GM21528 (cell line): ENCODE data around the gene FXYD5.
"Not testable (repeated sequence)": the region's sequence is repeated elsewhere in the genome, so short reads cannot be mapped to it uniquely, and the experiment has no call there.

Experiments used
- ATAC-seq: cut with Tn5 transposase; IDR thresholded peaks from one replicate; pipeline ENCODE4 v1.9.1; 2021; ENCODE audit warnings: mild to moderate bottlenecking, moderate library complexity; ENCODE audit not compliant: unreplicated experiment, low FRiP score

FXYD5 gene

DNA sequence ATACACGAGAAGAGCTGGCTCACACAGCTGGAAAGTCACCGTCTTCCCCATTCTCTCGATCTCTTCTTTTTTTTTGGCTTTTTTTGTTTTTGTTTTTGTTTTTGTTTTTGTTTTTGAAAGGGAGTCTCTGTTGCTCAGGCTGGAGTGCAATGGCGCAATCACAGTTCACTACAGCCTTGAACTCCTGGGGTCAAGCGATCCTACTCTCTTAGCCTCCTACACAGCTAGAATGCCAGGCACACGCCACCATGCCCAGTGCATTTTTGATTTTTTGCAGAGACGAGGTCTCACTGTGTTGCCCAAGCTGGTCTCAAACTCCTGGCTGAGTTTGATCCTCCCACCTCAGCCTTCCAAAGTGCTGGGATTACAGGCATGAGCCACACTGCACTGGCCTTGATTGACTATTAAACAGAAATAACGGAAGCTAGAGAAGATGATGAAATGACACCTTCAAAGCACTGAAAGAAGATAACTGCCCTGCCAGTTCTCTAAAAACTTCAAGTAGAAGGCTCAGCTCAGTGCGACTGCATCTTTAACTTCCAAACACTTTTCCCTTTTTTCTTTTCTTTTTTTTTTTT is 34.9 kb upstream of the FXYD5 start:
- ATAC-seq = no peak

DNA sequence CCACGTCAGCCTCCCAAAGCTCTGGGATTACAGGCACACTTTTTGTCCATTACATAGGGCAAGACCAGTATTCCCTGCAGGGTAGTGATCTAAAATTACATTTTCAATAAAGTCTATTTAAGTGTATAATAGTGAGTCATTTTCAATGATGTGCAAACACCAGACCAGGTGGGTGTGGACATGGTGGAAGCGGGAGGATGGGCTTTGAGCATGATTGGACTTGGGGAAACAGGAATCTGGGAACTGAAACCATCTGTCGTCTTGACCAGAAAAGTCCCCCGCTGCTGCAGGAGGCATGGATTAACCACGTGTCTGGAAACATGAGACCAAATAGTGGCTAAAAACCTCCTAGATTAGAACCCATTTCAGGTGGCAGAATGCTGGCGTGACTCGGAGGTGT is 34.0 kb upstream of the FXYD5 start:
- ATAC-seq = no peak

DNA sequence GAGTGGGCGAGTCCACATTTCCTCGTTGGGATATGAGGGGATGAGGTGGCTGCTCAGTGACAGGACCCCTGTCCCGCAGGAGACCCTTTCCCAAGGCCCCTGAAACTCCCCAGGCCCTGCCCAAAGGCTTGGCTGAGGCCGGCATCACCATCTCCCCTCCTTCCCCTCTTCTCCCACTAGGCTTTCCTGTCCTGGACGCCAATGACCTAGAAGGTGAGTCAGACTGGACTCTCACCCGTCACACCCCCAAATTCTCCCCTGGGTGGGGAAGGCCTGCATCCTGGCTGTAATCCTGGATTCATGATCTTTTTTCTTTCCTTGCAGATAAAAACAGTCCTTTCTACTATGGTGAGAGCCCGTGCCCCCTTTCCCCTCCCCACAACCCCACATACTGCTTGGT is 33.6 kb upstream of the FXYD5 start:
- ATAC-seq = no peak

DNA sequence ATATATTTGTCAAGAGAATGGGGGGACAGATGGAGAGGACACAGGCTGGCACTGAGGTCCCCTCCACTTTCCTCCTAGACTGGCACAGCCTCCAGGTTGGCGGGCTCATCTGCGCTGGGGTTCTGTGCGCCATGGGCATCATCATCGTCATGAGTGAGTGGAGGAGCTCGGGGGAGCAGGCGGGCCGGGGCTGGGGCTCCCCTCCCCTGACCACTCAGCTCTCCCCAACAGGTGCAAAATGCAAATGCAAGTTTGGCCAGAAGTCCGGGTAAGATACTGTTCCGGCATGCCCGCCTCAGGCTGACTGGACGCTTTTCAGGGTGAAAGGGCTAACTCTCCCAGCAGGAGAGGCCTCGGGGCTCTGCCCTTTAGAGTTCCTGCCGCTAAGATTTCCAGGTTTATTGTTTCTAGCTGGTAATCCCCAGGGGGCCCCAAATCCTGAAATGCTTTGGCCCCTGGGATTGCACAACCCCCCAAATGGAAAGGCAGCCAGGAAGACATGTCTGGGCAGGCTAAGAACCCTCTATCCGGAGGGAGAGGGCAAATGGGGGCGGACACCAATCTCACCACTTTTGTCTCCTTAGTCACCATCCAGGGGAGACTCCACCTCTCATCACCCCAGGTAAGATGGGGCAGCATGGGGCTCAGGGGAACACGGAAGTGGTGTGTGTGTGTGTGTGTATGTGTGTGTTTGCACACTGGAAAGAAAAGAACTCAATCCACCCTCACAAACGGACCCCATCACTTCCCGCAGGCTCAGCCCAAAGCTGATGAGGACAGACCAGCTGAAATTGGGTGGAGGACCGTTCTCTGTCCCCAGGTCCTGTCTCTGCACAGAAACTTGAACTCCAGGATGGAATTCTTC is 31.6 kb upstream of the FXYD5 start:
- no peak for ATAC-seq

DNA sequence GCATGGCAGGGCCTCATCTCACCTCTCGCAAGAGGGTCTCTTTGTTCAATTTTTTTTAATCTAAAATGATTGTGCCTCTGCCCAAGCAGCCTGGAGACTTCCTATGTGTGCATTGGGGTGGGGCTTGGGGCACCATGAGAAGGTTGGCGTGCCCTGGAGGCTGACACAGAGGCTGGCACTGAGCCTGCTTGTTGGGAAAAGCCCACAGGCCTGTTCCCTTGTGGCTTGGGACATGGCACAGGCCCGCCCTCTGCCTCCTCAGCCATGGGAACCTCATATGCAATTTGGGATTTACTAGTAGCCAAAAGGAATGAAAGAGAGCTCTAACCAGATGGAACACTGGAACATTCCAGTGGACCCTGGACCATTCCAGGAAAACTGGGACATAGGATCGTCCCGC is 31.0 kb upstream of the FXYD5 start:
- ATAC-seq = no peak

DNA sequence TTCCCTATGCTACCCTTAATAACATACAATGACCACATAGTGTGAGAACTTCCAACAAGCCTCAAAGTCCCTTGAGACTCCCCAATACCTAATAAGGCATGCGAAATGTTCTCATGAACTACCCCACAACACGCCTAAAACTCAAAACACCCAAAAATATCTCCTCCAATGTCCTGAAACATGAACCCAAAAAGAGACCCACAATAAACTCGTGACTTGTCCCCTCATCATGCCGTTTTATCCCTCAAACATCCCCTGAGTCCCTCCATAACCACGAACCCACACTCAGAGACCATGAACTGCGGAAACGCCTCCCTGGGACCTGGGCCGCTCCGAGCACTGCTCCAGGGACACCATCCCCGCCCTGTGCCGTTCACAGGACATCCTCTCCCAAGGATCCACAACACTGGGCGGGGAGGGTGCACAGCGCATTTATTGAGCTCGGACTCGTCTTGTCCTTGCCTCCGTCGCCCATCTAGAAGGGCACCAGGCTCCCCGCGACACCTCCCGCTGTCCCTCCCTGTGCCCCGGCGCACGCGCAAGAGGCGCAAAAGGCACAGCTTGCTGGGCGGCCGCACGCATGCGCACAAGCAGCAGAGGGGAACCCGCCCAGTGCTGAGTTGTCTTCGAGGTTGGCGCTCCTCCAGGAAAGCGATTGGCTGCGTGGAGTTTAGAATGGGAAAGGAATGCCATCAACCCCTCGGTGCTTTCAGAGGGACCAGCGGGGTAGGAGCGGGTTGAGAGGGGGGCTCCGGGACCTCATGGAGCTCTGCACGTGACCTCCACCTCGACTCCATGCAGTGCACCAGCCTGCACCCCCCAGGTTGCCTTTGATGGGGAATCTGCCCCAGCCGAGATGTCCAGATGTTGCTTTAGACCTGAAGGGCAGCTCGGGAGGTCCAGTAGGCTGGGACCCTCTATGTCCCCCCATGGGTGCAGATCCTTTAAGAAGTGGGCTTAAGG is 30.2 kb upstream of the FXYD5 start:
- ATAC-seq = no peak

GRCh38 chr19:35125270-35125717 is 29.2 kb upstream of the FXYD5 start:
- ATAC-seq = no peak

DNA sequence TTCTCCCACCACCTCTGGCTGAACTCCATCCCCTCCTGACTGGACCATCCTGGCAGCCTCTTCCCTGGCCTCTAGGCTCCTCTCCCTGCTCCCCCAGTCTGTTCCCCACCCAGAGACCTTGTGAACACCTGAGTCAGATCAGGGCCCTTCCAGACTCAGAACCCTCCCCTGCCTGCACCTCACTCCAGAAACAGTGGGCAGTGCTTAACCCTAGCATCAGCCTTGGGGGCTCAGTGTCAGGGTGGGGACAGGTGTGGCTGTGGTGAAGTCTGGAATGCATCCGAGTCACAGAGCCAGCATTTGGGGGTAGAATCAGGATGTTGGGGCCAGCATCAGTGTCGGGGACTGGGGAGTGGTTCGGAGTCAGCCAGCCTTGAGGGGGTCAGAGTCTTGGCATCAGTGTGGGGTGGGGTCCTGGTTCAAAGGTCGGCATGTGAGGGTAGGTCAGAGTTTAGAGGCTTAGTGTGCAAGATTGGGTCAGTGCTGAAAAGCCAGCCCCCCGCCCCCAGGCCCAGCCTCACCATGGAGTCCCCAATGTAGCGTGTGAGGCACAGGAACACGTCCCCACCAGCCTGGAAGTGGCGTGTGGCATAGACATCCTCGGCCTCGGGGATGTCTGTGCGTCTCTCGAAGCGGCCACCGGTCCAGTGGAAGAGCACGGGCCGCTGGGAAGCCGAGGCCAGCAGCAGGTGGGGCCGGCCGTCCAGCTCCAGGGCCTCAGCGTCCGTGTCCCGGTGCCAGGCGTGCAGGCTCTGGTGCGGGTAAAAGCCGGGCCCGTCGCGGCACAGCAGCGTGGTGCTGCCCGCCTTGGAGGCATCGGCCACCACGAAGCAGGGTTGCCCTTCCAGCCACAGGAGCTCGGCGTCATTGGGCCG is 28.5 kb upstream of the FXYD5 start:
- ATAC-seq = no peak

DNA sequence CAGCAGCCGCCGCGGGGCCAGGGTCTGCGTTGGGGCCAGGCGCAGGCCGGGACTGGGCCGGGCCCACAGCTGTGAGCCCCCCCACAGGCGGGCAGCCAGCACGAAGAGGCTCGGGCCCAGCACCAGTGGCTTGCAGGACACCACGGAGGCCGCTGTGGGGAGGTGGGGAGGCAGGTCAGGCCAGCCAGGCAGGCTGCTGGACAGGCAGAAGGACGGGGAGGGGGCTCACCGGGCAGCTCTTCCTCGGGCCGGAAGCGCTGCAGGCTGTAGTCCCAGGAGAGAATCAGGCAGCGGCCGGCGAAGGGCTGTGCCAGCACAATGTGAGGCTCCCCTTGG is 27.9 kb upstream of the FXYD5 start:
- ATAC-seq = no peak

- ATAC-seq = no peak
Measured at GRCh38 chr19:35127871-35128270, 26.7 kb upstream of the FXYD5 start.

DNA sequence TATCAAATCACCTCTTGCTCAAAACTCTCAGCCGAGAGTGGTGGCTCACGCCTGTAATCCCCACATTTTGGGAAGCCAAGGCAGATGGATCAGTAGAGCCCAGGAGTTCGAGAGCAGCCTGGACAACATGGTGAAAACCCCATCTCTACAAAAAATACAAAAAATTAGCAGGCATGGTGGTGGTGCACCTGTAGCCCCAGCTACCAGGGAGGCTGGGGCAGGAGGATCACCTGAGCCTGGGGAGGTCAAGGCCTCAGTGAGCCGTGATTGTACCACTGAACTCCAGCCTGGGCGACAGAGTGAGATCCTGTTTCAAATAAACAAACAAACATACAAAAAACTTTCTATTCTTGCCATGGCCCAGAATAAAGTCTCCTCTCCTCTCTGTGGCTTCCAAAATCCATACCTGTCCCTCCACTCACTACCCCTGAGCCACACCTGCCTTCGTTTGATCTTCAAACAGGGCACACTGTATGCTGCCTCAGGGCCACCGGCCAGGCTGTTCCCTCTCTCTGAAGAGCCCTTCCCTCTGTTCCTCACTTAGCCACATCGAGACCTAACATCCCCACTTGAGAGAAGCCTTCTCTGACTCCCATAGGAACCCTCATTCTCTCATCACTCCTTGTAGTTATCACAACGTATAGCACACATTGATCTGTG is 26.0 kb upstream of the FXYD5 start:
- no peak for ATAC-seq

DNA sequence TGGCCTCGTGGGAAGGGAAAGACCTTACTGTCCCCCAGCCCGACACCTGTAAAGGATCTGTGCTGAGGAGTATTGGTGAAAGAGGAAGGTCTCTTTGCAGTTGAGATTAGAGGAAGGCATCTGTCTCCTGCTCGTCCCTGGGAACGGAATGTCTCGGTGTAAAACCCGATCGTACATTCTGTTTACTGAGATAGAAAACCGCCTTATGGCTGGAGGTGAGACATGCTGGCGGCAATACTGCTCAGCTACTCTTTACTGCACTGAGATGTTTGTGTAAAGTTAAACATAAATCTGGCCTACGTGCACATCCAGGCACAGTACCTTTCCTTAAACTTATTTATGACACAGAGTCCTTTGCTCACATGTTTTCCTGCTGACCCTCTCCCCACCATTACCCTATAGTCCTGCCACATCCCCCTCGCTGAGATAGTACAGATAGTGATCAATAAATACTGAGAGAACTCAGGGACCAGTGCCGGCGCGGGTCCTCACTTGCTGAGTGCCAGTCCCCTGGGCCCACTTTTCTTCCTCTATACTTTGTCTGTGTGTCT is 24.7 kb upstream of the FXYD5 start:
- ATAC-seq = not testable (repeated sequence)

- no peak for ATAC-seq
Measured at GRCh38 chr19:35130761-35131720, 23.5 kb upstream of the FXYD5 start.

- no peak for ATAC-seq
Measured at GRCh38 chr19:35132254-35132653, 22.3 kb upstream of the FXYD5 start.

DNA sequence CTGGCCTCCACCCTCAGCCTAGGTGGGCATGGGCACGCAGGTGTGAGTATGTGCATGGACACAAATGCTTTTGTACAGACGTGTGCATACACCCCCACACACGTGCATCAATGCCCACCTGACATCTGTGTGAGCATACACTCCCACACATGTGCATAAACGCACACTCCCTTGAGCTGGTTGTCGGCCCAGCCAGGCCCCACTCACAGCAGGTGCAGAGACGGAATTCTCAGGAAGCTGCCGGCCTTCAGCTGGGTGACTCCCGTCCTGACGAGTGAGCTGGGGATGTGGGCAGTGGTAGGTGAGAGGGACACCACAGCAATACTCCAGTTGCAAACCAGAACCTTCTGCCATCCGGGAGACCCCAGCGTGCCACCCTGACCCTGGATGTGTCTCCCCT is 20.7 kb upstream of the FXYD5 start:
- no peak for ATAC-seq

DNA sequence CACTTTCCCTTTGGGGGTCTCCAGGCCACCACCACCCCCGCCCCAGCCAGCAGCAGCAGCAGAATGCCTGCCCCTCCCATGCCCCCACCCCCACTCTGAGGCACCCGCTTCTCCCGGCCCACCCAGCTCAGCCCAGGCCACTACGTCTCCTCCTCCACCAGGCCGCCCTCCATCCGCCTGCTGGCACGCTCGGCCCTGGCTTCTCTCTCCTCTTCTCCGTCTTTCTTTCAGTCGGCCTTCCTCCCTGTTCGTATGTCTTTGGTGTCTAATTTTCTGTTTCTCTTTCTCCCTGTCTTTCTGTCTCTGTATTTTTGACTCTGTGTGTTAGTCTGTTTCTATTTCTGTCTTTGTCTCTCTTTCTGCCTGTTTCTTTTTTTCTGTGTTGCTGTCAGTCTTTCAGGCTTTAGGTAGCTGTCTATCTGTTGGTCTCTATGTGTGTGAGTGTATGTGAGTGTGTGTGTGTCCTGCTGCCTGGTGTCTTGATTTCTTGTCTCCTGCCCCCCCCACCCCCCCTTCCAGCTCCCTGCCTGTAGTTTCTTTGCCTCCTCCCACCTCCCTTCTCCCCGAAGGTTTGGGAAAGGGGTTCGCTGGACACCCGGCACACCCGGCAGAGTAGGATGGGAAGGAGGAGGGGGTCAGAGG is 19.8 kb upstream of the FXYD5 start, which contains the start of gene LGI4:
Gene LGI4 (minus strand): TSS at position 459 of the 642 bp plus-strand sequence. CDS start 379 bp downstream, at position 80.
- no peak for ATAC-seq

DNA sequence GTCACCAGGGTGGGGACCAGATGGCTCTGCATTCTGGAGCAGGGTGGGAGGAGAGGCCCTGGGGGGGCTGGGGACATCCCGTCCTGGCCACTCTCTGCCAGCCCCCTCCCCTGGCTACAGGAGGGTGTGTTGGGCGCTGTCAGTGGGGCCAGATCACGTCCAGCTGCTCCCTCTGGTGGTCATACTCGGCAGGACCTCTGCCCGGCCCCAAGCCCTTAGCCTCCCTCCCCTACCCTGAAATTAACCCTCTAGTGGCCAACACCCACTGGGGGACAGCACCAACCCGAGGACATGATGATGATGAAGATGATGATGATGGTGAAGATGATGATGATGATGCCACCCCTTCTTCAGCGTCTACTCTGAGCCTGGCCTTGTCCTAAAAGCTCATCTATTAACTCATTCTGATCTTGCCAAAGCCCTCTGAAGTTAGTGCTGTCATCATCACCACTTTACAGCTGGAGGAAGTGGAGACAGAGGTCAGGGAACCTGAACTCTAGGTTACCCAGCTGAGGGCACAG is 19.1 kb upstream of the FXYD5 start:
- ATAC-seq = no peak
